Activated naive CD8-positive, alpha-beta T cell treated with anti-CD3 and anti-CD28 coated beads, Interleukin-2, amount 10 ng/mL, durations not matched to agents 7 days and 5 days (primary cell): ENCODE data around the gene PPP6R1. TPM values are rescaled to one million over a fixed set of nuclear protein-coding genes. Genes with fewer than 3 reads are reported as not detected.
A peak's percentile ranks its signal among the peaks of the same experiment; 100 is the strongest.
"Not testable (repeated sequence)": the region's sequence is repeated elsewhere in the genome, so short reads cannot be mapped to it uniquely, and the experiment has no call there.

ENCODE experiments used
- ATAC-seq: fragments of 150-1000 bp; cut with Tn5 transposase; one replicate; pipeline ENCODE4 v1.10.0; 2021; ENCODE audit warnings: low read depth, moderate library complexity
- POLR2A ChIA-PET: fragments of 350-600 bp; sonication (Branson Sonifier 250); formaldehyde crosslinking; loops from one replicate; lab custom pipeline; 2021; ENCODE audit warnings: antibody characterized with exemption; lab: Charles Lee
- DNase-seq: peaks from one replicate; pipeline ENCODE4 v3.0.0; 2021
- H3K27ac Mint-ChIP-seq: one replicate; pipeline ENCODE4 v1.8.0; 2022; ENCODE audit warnings: mild to moderate bottlenecking, mixed read lengths
- H3K27me3 Mint-ChIP-seq: one replicate; pipeline ENCODE4 v1.8.0; 2022; ENCODE audit warnings: mild to moderate bottlenecking, moderate library complexity, mixed read lengths
- H3K36me3 Mint-ChIP-seq: one replicate; pipeline ENCODE4 v1.8.0; 2021; ENCODE audit warnings: mild to moderate bottlenecking, mixed read lengths
- H3K4me1 Mint-ChIP-seq: one replicate; pipeline ENCODE4 v1.8.0; 2021; ENCODE audit warnings: mixed read lengths
- H3K4me3 Mint-ChIP-seq: one replicate; pipeline ENCODE4 v1.8.0; 2022; ENCODE audit warnings: mild to moderate bottlenecking, moderate library complexity, mixed read lengths
- H3K9me3 Mint-ChIP-seq: one replicate; pipeline ENCODE4 v1.8.0; 2021; ENCODE audit warnings: mixed read lengths
- total RNA-seq, 2 experiments: library from RNA; stranded (reverse); gene quantifications; one replicate each; pipeline ENCODE4 v1.2.3, GENCODE V29; 2021

Gene PPP6R1
- total RNA-seq, 2 experiments from 2014 or later = 211 to 226 TPM

DNA sequence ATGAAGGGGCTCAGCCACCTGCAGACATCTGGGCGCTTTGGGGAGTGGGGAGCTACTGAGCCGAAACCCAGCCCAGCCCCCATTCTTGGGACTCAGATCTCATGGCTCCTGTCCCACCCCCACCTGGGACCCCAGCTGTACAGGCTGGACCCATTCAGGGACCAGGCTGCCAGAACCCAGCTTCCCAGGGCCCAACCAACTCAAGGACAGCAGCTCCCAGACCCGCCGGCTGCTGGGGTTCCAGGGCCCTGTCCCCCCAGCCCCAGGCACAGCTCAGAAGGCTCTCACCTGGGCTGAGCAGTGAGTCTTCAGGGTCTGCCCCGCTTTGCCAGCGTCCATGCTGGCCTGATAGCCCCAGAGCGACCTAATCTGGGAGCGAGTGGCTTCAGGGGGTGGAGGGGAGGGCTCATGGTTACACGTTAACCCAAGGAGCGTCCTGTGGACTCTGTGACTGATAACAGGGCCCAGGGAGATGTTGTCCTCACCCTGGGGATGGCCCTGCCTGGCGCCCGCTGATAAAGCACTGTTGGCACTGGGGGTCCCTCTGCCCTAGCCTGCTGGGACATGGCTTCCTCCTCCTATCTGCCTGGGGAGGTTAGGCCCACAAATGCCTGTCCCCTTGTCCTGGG, 30.3 kb downstream of the PPP6R1 start, which contains the start of gene TMEM86B:
TMEM86B (minus strand) TSS at position 361 of the 629 bp plus-strand sequence; CDS start at position 339, 22 bp downstream.
- POLR2A ChIA-PET = interaction anchor here (1.0 kb wide), 1 partner anchor 13 kb away, joined by 4 read pairs; no protein-coding TSS in a partner anchor
- no peaks in the 10 kb centered on the region for H3K27me3 Mint-ChIP-seq
- no peaks in the 10 kb centered on the region for H3K9me3 Mint-ChIP-seq
- H3K27ac Mint-ChIP-seq = no peak within 1 kb of the TSS
- H3K4me3 Mint-ChIP-seq = no peak within 1 kb of the TSS
- peaks cover 2% of the 10 kb centered on the region for H3K4me1 Mint-ChIP-seq
- no peak for DNase-seq
- peaks cover 21% of the 10 kb centered on the region for H3K36me3 Mint-ChIP-seq
- no peak for ATAC-seq

DNA sequence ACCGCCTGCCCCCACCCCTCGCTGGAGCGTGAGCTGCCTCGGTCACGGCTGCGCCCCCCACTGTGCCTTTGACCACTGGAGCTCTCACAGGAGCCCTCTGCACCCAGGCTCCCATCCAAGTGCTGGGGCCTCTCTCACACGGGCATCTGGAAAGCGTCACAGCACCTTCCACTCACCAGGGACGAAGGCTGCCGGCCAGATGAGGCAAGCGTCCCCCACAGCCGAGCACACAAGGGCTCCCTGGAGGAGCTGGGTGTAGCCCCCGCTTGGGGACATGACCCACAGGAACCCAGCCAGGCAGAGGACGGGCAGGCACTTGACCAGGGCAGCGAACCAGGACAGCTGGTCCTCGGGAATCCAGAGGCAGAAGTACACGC, 30.8 kb downstream of the PPP6R1 start:
- ATAC-seq (no peak), DNase-seq (no peak)
- H3K4me1 Mint-ChIP-seq = peaks cover 2% of the 10 kb centered on the region
- H3K27me3 Mint-ChIP-seq = no peaks in the 10 kb centered on the region
- peaks cover 22% of the 10 kb centered on the region for H3K36me3 Mint-ChIP-seq
- no peak overlapping the region for H3K27ac Mint-ChIP-seq
- H3K9me3 Mint-ChIP-seq = no peaks in the 10 kb centered on the region
- POLR2A ChIA-PET = interaction anchor here (1.0 kb wide), 1 partner anchor 12 kb away, joined by 4 read pairs; no protein-coding TSS in a partner anchor
- no peak overlapping the region for H3K4me3 Mint-ChIP-seq

DNA sequence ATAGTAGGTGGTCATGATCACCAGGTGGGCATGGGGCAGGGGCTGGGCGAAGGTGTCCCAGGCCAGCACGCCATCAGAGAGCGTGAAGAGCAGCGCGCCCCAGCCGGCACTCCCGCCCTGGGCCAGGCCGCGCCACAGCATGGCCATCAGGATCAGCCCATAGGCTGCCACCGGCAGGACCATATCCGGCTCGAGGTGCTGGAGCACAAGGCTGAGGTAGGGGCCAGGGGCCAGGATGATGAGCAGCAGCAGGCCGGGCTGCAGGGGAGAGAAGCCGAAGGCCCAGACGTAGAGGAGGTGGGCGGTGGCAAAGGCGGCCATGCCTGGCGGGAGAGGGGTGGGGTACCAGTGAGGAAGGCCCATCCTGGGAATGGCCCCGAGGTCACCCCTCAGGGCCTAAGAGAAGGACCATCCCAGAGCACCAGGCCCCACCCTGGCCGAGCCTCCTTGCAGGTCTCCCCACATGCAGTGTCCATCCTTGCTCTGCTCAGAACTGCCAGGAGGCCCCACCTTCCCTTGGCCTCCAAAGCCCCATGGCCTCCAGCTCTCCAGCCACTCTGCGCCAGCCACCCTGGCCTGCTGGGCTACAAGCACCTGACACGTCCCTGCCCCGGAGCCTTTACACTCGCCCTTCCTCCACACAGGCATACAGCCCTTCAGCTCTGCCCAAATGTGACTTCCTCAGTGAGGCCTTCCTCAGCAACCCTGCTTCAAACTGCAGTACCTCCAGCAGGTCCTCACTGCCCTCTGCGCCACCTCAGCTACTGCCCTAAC, 31.4 kb downstream of the PPP6R1 start:
- Mint-ChIP-seq H3K27me3 (no peaks in the 10 kb centered on the region), H3K36me3 (peaks cover 24% of the 10 kb centered on the region), H3K27ac (no peak overlapping the region), H3K4me3 (no peak overlapping the region), H3K9me3 (no peaks in the 10 kb centered on the region), H3K4me1 (peaks cover 2% of the 10 kb centered on the region)
- POLR2A ChIA-PET = interaction anchor here (1.0 kb wide), 1 partner anchor 12 kb away, joined by 4 read pairs; no protein-coding TSS in a partner anchor
- ATAC-seq (no peak), DNase-seq (no peak)

DNA sequence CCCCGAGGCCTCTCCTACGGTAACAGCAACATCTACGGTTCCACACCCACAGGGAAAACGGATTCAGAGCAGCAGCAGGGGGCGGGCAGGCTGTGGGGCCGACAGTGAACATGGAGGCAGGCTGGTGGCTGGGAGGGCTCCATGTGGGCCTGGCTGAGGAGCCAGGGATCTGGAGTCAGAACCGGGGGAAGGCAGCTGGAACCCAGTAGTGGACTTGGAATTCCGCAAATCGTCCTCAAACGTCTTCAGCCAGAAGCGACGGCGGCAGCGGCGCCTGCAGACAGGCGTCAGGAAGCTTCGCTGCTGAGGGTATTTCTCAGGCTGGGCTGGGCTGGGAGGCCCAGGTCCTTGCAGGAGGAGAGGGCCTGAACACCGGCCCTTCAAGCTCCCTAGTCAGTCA, 32.0 kb downstream of the PPP6R1 start:
- H3K36me3 Mint-ChIP-seq = peaks cover 23% of the 10 kb centered on the region
- no peak overlapping the region for H3K27ac Mint-ChIP-seq
- POLR2A ChIA-PET = no interaction called here
- ATAC-seq (no peak), DNase-seq (no peak)
- peaks cover 2% of the 10 kb centered on the region for H3K4me1 Mint-ChIP-seq
- H3K4me3 Mint-ChIP-seq = no peak overlapping the region
- H3K27me3 Mint-ChIP-seq = no peaks in the 10 kb centered on the region
- H3K9me3 Mint-ChIP-seq = no peaks in the 10 kb centered on the region

DNA sequence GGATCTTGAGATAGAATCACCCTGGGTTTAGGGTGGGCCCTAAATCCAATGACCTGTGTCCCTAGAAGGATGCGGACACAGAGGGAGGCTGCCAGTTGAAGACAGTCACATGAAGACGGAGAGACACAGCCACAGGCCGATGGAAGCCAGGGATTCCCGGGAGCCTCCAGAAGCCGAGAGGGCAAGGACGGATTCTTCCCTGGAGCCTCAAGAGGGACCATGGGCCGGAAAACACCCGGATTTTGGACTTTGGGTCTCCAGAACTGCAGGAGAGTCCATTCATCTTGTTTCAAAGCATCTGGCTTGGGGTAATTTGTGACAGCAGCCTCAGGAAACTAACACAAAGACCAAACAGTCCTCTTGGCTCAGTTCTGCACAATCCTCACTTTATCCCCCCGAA, 32.5 kb downstream of the PPP6R1 start:
- DNase-seq = no peak
- no peak for ATAC-seq
- H3K27ac Mint-ChIP-seq = no peak overlapping the region
- POLR2A ChIA-PET = no interaction called here
- H3K9me3 Mint-ChIP-seq = no peaks in the 10 kb centered on the region
- H3K4me1 Mint-ChIP-seq = peaks cover 2% of the 10 kb centered on the region
- H3K4me3 Mint-ChIP-seq = no peak overlapping the region
- peaks cover 26% of the 10 kb centered on the region for H3K36me3 Mint-ChIP-seq
- no peaks in the 10 kb centered on the region for H3K27me3 Mint-ChIP-seq

DNA sequence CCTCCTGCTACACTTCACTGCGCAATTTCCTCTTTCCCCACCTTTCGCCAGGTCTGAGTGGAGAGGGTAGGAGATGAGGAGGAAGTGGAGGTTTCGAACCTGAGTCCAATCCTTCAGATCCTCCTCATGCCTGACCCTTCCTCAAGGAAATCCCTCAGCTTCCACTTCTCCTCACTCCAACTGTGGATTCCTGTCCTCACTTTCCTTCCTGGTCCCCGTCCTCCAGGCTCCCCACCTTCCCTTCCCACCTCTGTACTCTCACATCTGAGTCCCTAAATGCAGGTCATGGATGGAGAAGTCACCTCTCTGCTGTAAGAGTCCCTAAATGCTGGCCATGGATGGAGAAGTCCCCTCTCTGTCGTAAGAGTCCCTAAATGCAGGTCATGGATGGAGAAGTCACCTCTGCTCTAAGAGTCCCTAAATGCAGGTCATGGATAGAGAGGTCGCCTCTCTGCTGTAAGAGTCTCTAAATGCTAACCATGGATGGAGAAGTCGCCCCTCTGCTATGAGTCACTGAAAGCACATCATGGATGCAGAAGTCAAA, 33.3 kb downstream of the PPP6R1 start:
- Mint-ChIP-seq H3K36me3 (peaks cover 34% of the 10 kb centered on the region), H3K27me3 (no peaks in the 10 kb centered on the region), H3K27ac (no peak overlapping the region), H3K9me3 (peaks cover 1% of the 10 kb centered on the region), H3K4me3 (no peak overlapping the region), H3K4me1 (peaks cover 2% of the 10 kb centered on the region)
- ATAC-seq (no peak), DNase-seq (no peak)
- POLR2A ChIA-PET = no interaction called here

DNA sequence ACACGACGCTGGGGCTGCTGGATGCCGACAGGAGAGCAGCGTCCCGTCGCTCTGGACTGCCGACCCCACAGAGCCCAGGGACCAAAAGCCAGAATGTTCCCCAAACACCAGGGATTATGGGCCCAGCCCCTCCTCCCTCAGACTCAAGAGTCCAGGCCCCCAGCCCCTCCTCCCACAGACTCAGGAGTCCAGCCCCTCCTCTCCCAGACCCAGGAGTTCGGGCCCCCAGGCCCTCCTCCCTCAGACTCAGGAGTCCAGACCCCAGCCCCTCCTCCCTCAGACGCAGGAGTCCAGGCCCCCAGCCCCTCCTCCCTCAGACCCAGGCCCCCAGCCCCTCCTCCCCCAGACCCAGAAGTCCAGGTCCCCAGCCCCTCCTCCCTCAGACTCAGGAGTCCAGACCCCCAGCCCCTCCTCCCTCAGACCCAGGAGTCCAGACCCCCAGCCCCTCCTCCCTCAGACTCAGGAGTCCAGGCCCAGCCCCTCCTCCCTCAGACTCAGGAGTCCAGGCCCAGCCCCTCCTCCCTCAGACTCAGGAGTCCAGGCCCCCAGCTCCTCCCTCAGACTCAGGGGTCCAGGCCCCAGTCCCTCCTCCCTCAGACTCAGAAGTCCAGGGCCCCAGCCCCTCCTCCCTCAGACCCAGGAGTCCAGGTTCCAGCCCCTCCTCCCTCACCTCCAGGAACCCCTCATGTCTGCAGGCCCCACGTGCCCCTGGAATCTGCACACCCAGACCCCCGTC, 34.0 kb downstream of the PPP6R1 start:
- POLR2A ChIA-PET, H3K9me3 Mint-ChIP-seq, DNase-seq, H3K4me1 Mint-ChIP-seq, H3K4me3 Mint-ChIP-seq, H3K27me3 Mint-ChIP-seq, ATAC-seq, H3K27ac Mint-ChIP-seq: not testable (repeated sequence)
- H3K36me3 Mint-ChIP-seq = peaks cover 36% of the 10 kb centered on the region

DNA sequence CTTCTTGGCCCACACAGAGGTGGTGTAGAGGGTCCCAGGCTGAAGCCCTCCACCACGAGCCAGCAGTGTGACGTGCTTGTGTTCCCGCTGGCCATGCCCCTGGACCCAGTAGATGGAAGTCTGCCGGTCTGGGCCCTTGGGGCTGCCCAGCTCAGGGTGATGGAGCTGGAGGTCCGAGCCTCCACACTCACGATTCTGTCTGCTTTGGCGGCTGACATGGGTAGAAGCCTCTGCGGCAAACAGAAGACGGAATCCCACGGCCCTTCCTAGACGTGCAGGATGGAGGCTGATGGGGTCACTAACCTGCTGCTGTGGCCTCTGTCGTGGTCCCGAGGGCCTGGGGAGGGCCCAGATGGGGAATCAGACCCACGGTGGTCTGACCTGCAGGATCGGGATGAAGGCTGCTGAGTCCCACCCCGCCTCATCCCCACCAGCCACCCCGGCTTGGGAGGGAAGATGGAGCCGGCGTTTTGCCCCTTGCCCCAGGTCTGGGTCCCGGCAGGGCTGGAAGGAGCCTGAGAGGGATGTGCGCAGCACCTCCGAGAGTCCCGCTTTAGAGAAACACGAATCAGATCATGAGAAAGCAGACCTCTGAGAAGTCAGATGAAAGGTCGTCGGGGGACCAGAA, 34.7 kb downstream of the PPP6R1 start:
- DNase-seq (no peak), ATAC-seq (no peak)
- Mint-ChIP-seq H3K9me3 (peaks cover 1% of the 10 kb centered on the region), H3K36me3 (peaks cover 33% of the 10 kb centered on the region), H3K27ac (no peak overlapping the region), H3K27me3 (no peaks in the 10 kb centered on the region), H3K4me3 (no peak overlapping the region), H3K4me1 (peaks cover 2% of the 10 kb centered on the region)
- POLR2A ChIA-PET = no interaction called here

DNA sequence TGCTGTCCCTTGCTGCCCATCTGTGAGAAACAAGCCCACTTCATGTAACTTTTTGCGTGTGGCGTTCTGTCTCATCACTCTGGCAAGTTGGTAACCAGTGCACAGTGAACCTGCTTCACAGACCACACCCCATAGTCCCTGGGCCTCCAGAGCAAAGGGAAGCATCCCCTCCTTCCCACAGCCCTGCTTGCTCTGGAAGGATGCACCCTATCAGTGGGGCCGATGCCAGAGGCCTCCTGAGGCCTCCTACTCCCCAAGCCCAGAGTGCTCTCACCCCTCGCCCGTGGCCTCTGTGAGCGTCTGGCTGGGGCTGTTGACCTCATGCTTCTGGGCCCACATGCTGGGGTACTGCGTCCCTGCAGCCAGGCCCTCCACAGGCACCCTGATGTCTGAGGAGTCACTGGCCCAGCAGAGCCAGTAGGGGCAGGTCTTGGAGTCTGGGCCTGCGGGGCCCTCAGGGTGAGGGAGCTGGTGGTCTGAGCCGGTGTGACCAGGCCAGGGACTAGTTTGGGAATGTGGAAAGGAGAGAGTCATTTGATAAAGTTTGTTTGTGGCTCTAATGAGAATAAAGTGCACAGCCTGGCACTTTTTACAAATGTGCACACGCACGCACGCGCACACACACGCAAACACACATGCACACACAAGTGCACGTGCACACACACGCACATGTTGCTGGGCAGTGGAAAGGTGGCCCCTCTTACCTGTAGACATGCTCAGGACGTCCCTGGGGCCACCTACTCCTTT, 35.4 kb downstream of the PPP6R1 start:
- peaks cover 2% of the 10 kb centered on the region for H3K4me1 Mint-ChIP-seq
- H3K9me3 Mint-ChIP-seq = peaks cover 1% of the 10 kb centered on the region
- H3K27ac Mint-ChIP-seq = peak overlapping the region; percentile 38
- no peak overlapping the region for H3K4me3 Mint-ChIP-seq
- DNase-seq = no peak
- H3K27me3 Mint-ChIP-seq = no peaks in the 10 kb centered on the region
- ATAC-seq = no peak
- H3K36me3 Mint-ChIP-seq = peaks cover 32% of the 10 kb centered on the region
- POLR2A ChIA-PET = no interaction called here

DNA sequence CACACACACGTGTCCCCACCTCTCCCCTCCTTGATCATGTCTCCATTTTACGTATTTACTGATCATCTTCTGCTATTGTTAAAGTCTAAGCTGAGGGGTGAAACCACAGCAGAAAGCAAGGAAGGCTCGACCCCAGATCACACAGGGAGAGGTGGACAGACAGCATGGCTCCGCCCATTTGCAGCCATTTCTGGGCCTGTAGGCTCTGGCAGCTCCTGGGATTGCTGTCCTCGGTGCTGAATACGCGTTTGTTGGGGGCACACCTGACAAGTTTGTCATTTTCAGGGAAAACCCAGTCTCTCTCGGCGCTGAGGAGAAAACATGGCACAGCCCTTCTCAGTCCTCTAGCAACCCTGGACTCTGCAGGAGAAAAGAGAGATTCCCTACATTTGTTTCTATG, 38.3 kb downstream of the PPP6R1 start:
- no peak overlapping the region for H3K27ac Mint-ChIP-seq
- H3K4me3 Mint-ChIP-seq = no peak overlapping the region
- peaks cover 26% of the 10 kb centered on the region for H3K36me3 Mint-ChIP-seq
- no peak for ATAC-seq
- H3K4me1 Mint-ChIP-seq = peaks cover 10% of the 10 kb centered on the region
- peaks cover 7% of the 10 kb centered on the region for H3K27me3 Mint-ChIP-seq
- H3K9me3 Mint-ChIP-seq = peaks cover 3% of the 10 kb centered on the region
- POLR2A ChIA-PET = no interaction called here
- DNase-seq = no peak

DNA sequence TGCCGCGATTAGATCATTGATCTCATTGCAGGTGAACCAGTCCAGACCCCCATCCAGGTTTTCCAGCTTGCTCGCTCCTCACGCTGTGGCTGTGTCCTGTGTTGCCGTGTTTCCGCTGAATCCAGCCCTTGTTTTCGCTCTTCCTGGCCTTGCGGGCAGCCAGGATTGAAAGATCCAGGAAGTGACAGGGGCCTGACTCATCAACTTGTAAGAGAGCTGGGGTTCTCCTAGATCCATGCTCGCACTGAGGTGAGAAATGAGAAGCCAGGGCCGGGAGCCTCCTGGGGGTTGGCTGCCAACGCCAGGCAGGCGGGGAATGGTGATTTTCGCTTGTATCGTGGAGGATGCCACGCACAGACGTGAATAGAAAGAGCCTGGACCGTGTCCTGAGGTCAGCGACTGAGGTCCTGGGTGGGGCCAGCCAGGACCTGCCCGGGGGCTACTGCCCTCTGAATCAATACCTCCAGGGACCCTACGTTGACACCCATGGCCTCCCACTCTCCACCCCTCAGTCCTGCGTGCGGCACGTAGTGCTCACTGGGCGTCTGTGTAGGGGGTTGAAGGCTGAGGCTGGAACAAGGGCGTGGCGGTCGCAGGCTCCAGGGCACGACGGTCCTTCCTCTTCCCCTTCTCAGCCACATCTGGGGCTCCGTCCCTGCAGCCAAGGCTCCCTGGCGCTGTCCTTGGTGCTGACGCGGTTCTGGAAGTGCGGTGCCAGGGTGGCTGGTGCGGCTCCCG, 42.2 kb downstream of the PPP6R1 start:
- Mint-ChIP-seq H3K4me1 (peaks cover 9% of the 10 kb centered on the region), H3K27me3 (peaks cover 10% of the 10 kb centered on the region), H3K4me3 (peak overlapping the region; percentile 56), H3K9me3 (peaks cover 9% of the 10 kb centered on the region), H3K36me3 (peaks cover 19% of the 10 kb centered on the region), H3K27ac (no peak overlapping the region)
- DNase-seq (peak; percentile 79), ATAC-seq (peak; percentile 54)
- POLR2A ChIA-PET = no interaction called here

DNA sequence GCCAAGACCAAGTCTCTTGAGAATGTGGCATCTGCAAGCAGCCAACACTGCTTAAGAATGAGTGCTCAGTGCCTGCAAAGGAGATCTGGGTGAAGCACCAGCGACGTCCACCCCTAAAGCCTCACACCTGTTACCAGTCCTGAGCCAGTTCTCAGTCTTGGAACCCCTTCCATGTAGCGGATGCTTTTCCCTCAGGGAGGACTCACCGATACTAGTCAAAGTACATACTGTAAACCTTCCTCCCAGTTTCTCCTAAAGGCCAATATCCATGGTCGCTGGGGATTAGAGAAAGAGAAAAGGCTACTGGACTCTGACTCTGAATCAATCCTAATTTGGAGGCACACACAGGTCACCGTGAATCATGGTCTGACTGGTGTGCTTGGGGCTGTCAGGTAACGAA, 45.3 kb downstream of the PPP6R1 start:
- Mint-ChIP-seq H3K4me3 (no peak overlapping the region), H3K36me3 (peaks cover 3% of the 10 kb centered on the region), H3K27me3 (peaks cover 20% of the 10 kb centered on the region), H3K9me3 (peaks cover 9% of the 10 kb centered on the region), H3K27ac (no peak overlapping the region), H3K4me1 (peaks cover 9% of the 10 kb centered on the region)
- POLR2A ChIA-PET = no interaction called here
- ATAC-seq (no peak), DNase-seq (no peak)
